PC-9 (cell line): ENCODE results near the gene CFAP74. TPM values are rescaled to one million over a fixed set of nuclear protein-coding genes. Genes with fewer than 3 reads are reported as not detected.

Experiments
- BruUV-seq: library from RNA; stranded (reverse); fragments of 400-500 nt; replicated peaks from 2 replicates; lab custom pipeline; 2021; lab: Mats Ljungman, UMichigan
- CTCF ChIA-PET: fragments of 300-600 bp; sonication (Branson Sonifier 250); formaldehyde crosslinking; loops from one replicate; lab custom pipeline; 2022; ENCODE audit warnings: antibody characterized with exemption; lab: Charles Lee
- POLR2A ChIA-PET: fragments of 300-600 bp; sonication (Branson Sonifier 250); formaldehyde crosslinking; loops from one replicate; lab custom pipeline; 2022; ENCODE audit warnings: antibody characterized with exemption; ENCODE audit not compliant: unreplicated experiment; lab: Charles Lee
- DNase-seq, 2 experiments: peaks; one replicate each; pipeline versions ENCODE4 v3.0.0 to v3.0.0-alpha.2; 2015 to 2022; ENCODE audit warnings: mixed read lengths in 1 of 2
- H2AFZ ChIP-seq: fragments of 200-600 bp; sonication (generic); 2 replicates; pipeline ENCODE4 v1.8.1; 2017; ENCODE audit warnings: antibody characterized with exemption
- H3F3A ChIP-seq: fragments of 200-600 bp; sonication (generic); 2 replicates; pipeline ENCODE4 v1.8.1; 2017; ENCODE audit warnings: antibody characterized with exemption, mild to moderate bottlenecking, low read depth; ENCODE audit not compliant: insufficient read depth
- H3K27ac ChIP-seq: fragments of 200-600 bp; sonication (generic); 2 replicates; pipeline ENCODE4 v1.6.1; 2016; ENCODE audit warnings: mixed run types
- H3K27me3 ChIP-seq: fragments of 200-600 bp; sonication (generic); 2 replicates; pipeline ENCODE4 v1.6.1; 2016; ENCODE audit warnings: low read depth, mixed run types; ENCODE audit not compliant: insufficient read depth
- H3K36me3 ChIP-seq: fragments of 200-600 bp; sonication (generic); 2 replicates; pipeline ENCODE4 v1.6.1; 2016; ENCODE audit warnings: low read depth, mixed run types
- H3K4me1 ChIP-seq: fragments of 200-600 bp; sonication (generic); replicated peaks from 2 replicates; pipeline ENCODE4 v1.6.1; 2016; ENCODE audit warnings: mixed run types; ENCODE audit not compliant: insufficient read depth
- H3K4me2 ChIP-seq: fragments of 200-600 bp; sonication (generic); 2 replicates; pipeline ENCODE4 v1.6.1; 2017; ENCODE audit warnings: mixed run types
- H3K4me3 ChIP-seq: fragments of 200-600 bp; sonication (generic); 2 replicates; pipeline ENCODE4 v1.6.1; 2016; ENCODE audit warnings: mixed run types
- H3K79me2 ChIP-seq: fragments of 200-600 bp; sonication (generic); 2 replicates; pipeline ENCODE4 v1.6.1; 2017; ENCODE audit warnings: low read depth, mixed run types
- H3K9me2 ChIP-seq: fragments of 200-600 bp; sonication (generic); 2 replicates; pipeline ENCODE4 v1.8.1; 2017; ENCODE audit warnings: mild to moderate bottlenecking; ENCODE audit not compliant: insufficient read depth
- H3K9me3 ChIP-seq: fragments of 200-600 bp; sonication (generic); 2 replicates; pipeline ENCODE4 v1.8.1; 2016; ENCODE audit warnings: low read depth; ENCODE audit not compliant: insufficient read depth
- H4K20me1 ChIP-seq: fragments of 200-600 bp; sonication (generic); 2 replicates; pipeline ENCODE4 v1.8.1; 2017; ENCODE audit not compliant: insufficient read depth
- EZH2 ChIP-seq: fragments of 200-600 bp; sonication (generic); IDR thresholded peaks from 2 replicates; pipeline ENCODE4 v1.8.0; 2017; ENCODE audit warnings: antibody characterized with exemption, low read depth
- intact Hi-C: fragments of 100-400 bp; cut with micrococcal nuclease; formaldehyde crosslinking; loops from one replicate; pipeline ENCODE4 v1.10.0; 2022; ENCODE audit not compliant: unreplicated experiment
- total RNA-seq: library from RNA; stranded (reverse); gene quantifications from 2 replicates; pipeline ENCODE4 v1.2.3, GENCODE V29; 2021
- TF ChIP-seq, protein P1 (sequence below): fragments of 200-600 bp; sonication (generic); conservative IDR thresholded peaks from 2 replicates; pipeline ENCODE4 v1.6.1; 2017; ENCODE audit warnings: mixed run types, antibody characterized with exemption, mild to moderate bottlenecking, moderate library complexity

Gene CFAP74
- total RNA-seq, 1 experiment from 2014 or later = 2.8 TPM

DNA sequence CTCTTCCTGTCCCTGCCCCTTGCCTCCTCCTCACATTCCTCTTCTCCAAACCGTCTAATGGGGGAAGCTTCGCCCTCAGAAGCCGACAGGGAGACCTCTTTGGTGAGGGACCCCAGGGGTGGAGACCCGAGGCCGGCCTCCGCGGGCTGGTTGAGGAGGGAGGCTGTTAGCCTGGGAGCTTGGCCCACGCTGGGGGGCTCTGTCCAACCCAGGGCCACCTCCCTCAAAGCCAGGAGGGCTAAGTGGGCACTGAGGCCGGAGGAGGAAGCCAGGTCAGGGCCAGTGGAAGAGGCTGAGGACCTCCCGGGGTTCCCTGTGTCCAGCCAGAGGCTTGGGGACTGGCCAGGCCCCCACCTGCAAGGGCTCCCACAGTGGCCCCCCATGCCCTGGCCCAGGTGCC lies 20.9 kb upstream of the CFAP74 start:
- Histone ChIP-seq H3K27ac (no peak overlapping the region), H3K4me1 (no peaks in the 10 kb centered on the region), H3F3A (no peaks in the 10 kb centered on the region), H3K9me3 (no peaks in the 10 kb centered on the region), H3K36me3 (no peaks in the 10 kb centered on the region), H3K9me2 (no peaks in the 10 kb centered on the region), H3K4me3 (no peak overlapping the region), H3K4me2 (no peak overlapping the region), H3K79me2 (no peaks in the 10 kb centered on the region), H2AFZ (no peak overlapping the region), H3K27me3 (peaks cover 85% of the 10 kb centered on the region), H4K20me1 (no peaks in the 10 kb centered on the region)
- intact Hi-C loops = no loop called here
- TF ChIP-seq, protein P1, sequence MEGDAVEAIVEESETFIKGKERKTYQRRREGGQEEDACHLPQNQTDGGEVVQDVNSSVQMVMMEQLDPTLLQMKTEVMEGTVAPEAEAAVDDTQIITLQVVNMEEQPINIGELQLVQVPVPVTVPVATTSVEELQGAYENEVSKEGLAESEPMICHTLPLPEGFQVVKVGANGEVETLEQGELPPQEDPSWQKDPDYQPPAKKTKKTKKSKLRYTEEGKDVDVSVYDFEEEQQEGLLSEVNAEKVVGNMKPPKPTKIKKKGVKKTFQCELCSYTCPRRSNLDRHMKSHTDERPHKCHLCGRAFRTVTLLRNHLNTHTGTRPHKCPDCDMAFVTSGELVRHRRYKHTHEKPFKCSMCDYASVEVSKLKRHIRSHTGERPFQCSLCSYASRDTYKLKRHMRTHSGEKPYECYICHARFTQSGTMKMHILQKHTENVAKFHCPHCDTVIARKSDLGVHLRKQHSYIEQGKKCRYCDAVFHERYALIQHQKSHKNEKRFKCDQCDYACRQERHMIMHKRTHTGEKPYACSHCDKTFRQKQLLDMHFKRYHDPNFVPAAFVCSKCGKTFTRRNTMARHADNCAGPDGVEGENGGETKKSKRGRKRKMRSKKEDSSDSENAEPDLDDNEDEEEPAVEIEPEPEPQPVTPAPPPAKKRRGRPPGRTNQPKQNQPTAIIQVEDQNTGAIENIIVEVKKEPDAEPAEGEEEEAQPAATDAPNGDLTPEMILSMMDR = no peak
- no peak for TF ChIP-seq EZH2
- ChIA-PET CTCF (no interaction called here), POLR2A (no interaction called here)
- BruUV-seq = no TSS peak
- no peak for DNase-seq

DNA sequence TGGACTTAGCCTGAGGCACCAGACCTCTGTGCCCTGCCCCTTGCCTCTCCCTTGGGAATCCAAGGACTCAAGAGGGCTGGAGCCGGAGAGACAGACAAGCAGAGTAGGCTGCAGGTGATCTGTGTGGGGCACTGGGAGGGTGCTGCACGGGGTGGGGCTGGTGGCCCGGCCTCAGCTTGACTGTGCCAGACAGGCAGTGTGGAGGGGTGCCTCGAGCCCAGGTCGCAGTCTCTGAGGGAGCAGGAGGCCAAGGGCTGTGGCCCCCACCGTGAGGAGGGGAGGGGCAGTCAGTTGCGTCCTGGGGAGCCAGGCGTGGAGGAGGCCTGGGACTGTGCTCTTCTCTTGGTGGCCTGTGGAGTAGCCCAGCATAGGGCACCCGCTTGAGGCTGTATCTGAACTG lies 19.6 kb upstream of the CFAP74 start:
- no peaks in the 10 kb centered on the region for H4K20me1 ChIP-seq
- H2AFZ ChIP-seq = no peak overlapping the region
- peaks cover 83% of the 10 kb centered on the region for H3K27me3 ChIP-seq
- H3K4me2 ChIP-seq = no peak overlapping the region
- ChIA-PET CTCF (no interaction called here), POLR2A (no interaction called here)
- H3K79me2 ChIP-seq = no peaks in the 10 kb centered on the region
- H3K4me1 ChIP-seq = no peaks in the 10 kb centered on the region
- no TSS peak for BruUV-seq
- H3K36me3 ChIP-seq = no peaks in the 10 kb centered on the region
- H3K9me2 ChIP-seq = no peaks in the 10 kb centered on the region
- DNase-seq = no peak
- intact Hi-C loops = no loop called here
- H3K4me3 ChIP-seq = no peak overlapping the region
- no peak overlapping the region for H3K27ac ChIP-seq
- H3F3A ChIP-seq = peaks cover 3% of the 10 kb centered on the region; the same call in 1 of the 2 replicates
- no peak for TF ChIP-seq EZH2
- TF ChIP-seq, protein P1 = no peak
- no peaks in the 10 kb centered on the region for H3K9me3 ChIP-seq

DNA sequence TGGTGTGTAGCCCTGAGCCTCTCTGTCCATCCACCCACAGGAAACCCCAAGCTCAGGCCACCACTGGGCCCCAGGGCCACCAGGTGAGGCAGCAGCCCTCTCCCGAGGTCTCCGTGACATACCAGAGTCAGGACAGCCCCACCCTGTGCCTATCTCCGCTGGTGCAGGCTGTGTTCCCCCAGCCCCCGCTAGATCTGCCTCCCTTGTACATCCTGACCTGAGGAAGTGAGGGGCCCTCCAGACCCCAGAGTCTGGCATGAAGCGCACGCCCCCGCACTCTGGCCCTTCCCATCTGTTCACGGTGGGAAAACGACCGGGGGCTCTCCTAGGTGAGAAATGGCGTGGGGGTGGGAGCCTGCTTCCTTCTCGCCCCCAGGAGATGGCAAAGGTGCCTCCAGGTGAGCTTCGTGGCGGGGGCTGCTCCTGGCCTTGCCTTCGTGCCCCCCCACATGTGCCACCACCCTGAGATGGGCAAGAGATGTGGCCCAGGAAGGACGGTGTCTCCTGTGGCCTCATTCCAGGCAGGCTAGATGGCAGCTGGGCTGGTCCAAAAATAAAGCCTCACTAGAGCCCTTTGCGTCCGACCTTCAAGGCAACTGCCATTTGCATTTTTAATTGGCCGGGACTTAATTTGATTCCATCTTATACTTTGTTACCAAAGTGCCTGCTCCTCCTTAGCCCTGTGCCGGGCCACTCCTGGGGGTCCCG lies 18.6 kb upstream of the CFAP74 start:
- Histone ChIP-seq H3K36me3 (no peaks in the 10 kb centered on the region), H4K20me1 (no peaks in the 10 kb centered on the region), H3F3A (peaks cover 3% of the 10 kb centered on the region; the same call in 1 of the 2 replicates), H3K27ac (no peak overlapping the region), H3K4me1 (no peaks in the 10 kb centered on the region), H3K27me3 (peaks cover 89% of the 10 kb centered on the region), H2AFZ (no peak overlapping the region), H3K4me2 (no peak overlapping the region), H3K79me2 (no peaks in the 10 kb centered on the region), H3K9me3 (no peaks in the 10 kb centered on the region), H3K4me3 (no peak overlapping the region), H3K9me2 (no peaks in the 10 kb centered on the region)
- no TSS peak for BruUV-seq
- ChIA-PET CTCF (no interaction called here), POLR2A (no interaction called here)
- TF ChIP-seq, protein P1 = no peak
- no peak for TF ChIP-seq EZH2
- intact Hi-C loops = no loop called here
- no peak for DNase-seq
